ENCODE measurements around the gene SAMD4A.
"Not testable (repeated sequence)": the region's sequence is repeated elsewhere in the genome, so short reads cannot be mapped to it uniquely, and the experiment has no call there.

The SAMD4A gene

DNA sequence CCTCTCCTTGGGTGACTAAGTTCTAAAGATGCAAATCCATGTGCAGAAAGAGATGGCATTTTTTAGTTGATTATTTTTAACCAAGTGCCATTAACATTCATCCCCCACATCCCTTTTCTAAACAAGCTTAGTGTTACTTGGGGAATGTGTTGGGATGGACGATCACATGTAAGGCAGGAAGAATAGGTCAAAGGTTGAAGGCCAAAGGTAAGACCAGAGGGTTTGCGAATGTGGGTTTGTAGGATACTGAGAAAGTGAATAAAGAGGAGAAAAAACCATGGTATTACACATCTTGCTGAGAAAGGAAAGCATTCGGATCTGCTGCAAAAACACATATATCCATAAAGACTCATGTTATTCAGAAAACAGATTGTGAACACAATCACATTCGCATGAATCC is 224.1 kb downstream of the SAMD4A start:
- DNase-seq (ENCODE audit: low read depth in 3 of 3, low spot score in 1 of 3), result no peak

DNA sequence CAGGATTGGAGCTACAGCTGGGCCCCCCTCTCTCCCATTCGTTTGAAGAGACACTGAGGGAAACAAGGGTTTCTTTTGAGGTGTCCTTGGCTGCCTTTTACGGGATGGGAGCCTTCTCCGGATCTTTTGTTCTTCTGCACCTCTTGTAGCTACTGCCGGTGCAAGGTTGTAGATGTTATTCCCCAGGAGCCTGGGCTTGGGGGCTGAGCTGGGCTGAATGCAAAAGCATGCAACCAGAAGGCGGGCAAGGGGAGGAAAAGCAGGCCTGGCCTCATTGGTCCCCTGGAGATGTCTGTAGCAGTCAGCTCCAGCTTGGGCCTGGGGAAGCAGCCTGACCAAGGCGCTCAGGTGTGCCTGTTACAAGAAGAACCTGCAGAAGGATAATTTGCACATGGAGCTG is 225.4 kb downstream of the SAMD4A start:
- no peak for DNase-seq (ENCODE audit: low read depth in 3 of 3, low spot score in 1 of 3)

DNA sequence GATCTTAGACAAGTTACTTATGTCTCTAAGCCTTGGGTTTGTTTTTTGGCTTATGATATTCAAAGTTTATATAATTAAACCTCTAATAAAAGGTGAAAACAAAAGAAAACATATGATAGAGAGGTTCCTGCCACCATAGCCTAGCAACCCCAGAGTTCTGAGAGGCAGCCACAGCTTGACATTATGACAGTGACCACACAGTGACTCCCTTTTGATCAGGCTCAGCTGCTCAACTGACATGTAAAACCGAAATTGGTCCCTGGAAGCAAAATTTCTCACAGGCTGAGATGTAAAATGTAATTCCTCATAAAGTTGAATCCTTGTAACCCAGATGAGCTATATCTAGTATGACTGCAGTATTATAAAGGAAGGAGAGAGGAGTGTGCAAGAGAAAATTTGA is 227.2 kb downstream of the SAMD4A start:
- no peak for DNase-seq (ENCODE audit: low read depth in 3 of 3, low spot score in 1 of 3)

DNA sequence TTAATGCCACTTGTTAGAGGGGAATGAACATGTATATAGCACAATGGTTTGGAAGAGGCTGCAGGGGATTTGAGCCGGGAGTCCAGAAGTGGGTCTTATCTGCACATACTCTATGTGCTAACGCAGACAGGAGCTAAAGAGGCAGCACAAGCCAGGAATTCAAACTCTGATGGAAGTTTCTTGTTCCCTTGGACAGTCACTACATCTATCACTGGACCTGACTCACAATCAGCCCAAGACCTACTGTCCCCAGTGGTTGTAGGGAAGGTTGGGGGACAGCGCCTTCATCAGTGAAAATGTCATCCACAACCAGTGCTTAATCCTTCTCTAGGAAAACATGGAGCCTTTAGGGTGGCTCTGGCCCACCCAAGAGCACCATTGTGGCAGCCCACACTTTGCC is 227.9 kb downstream of the SAMD4A start:
- DNase-seq (ENCODE audit: low read depth in 3 of 3, low spot score in 1 of 3), result no peak

DNA sequence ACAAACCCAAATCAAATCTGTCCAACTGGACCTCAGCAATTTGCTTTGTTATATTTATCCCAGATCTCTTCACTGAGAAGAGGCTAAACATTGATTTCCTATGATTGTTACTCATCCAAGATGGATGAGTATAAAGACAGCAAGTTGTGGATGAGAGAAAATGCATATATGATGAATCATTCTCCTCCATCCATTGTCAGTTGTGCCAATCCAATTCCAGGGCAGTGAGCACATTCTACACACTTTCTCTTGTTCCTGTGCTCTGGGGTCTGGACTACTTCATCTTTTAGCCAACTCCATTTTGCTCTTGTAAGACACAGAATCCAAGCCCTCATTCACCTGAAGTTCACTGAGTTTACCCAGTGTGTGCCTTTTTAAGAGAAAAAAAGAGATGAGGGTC is 230.0 kb downstream of the SAMD4A start:
- DNase-seq (ENCODE audit: low read depth in 3 of 3, low spot score in 1 of 3), result no peak

DNA sequence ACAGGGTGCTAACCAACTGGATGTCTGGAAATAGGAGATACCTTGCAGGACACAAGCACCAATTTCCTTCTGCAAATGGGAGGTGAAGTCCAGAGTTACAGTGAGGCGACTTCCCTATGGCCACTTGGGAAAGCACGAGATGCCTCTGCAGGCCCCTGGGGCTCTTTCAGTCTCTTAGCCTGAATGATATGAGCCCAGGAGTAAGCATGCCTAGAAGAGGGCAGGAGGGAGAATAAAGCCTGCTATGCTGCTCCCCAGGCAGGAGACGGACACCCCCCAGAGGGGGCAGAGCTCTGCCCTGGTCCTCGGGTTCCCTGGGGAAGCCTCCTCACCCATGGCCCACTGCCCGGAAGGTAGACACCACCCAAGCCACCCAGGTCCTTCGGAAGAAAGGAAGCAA is 230.6 kb downstream of the SAMD4A start:
- DNase-seq (ENCODE audit: low read depth in 3 of 3, low spot score in 1 of 3), result no peak

DNA sequence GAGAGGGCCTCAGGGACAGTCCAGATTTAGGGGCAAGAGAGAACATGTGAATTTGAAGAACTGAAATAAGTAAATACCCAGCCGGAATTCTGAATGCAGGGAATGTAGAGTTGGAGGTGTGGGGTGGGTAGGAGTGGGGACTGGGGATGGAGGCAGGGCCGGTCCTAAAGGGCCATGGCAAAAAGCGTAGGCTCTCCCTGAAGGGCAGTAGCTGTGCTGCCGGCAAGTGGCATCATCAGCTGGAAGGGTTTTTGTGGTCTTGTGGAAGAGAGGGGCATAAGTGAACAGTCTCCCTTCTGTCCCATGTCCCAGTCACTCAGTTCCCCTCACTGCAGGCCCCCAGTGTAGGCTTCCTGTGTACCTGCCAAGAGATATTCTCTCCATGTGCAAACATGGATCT is 231.1 kb downstream of the SAMD4A start:
- DNase-seq (ENCODE audit: low read depth in 3 of 3, low spot score in 1 of 3), result no peak

DNA sequence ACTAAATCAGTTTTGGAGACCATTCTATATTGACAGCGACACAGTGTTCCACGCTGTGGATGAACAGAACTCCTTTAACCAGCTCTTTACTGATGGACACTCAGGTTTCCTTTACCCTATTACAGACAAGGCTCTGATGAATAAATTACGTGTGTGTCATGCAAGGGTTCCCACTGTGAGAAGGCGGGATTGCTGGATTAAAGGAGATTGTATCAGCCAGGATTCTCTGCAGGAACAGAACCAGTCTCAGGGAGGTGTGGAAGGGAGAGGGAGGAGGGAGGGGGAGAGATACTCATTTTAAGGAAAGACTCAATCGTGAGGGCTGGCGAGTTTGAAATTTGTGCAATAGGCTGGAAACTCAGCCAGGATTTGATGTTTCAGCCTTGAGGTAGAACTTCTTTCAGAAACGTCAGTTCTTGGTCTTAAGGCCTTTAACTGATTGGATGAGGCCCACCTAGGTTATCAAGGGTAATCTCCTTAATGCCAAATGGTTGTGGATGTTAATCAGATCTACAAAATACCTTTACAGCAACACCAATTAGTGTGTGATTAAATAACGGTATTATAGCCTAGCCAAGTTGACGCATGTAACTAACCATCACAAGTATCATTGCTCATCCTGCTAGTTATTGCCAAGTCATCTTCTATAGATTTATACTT is 231.7 kb downstream of the SAMD4A start:
- no peak for DNase-seq (ENCODE audit: low read depth in 3 of 3, low spot score in 1 of 3)

DNA sequence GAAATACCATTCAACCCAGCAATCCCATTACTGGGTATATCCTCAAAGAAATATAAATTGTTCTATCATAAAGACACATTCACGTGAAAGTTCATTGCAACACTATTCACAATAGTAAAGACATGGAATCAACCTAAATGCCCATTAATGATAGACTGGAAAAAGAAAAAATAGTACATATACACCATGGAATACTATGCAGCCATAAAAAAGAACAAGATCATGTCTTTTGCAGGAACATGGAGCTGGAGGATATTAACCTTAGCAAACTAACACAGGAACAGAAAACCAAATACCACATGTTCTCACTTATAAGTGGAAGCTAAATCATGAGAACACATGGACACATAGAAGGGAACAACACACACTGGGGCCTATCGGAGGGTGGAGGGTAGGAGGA is 234.6 kb downstream of the SAMD4A start:
- not testable (repeated sequence) for DNase-seq (ENCODE audit: low read depth in 3 of 3, low spot score in 1 of 3)

DNA sequence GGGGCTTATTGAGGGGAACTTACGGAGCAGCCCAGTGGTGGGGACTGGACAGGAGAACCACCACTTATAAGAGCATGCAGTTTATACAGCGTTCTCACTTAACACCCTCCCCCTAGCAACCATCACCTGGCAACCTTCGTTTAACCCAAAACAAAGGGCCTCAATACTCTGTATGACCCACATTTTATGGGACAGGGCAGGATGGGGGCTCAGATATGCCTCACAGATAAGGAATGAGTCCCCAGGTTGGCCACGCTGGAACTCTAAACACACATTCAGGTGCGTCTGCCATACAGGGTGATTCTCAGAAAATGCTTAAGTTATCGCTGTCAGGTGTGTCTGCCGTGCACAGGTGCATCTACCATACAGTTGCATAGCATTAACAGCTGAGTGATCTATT is 236.5 kb downstream of the SAMD4A start:
- no peak for DNase-seq (ENCODE audit: low read depth in 3 of 3, low spot score in 1 of 3)

DNA sequence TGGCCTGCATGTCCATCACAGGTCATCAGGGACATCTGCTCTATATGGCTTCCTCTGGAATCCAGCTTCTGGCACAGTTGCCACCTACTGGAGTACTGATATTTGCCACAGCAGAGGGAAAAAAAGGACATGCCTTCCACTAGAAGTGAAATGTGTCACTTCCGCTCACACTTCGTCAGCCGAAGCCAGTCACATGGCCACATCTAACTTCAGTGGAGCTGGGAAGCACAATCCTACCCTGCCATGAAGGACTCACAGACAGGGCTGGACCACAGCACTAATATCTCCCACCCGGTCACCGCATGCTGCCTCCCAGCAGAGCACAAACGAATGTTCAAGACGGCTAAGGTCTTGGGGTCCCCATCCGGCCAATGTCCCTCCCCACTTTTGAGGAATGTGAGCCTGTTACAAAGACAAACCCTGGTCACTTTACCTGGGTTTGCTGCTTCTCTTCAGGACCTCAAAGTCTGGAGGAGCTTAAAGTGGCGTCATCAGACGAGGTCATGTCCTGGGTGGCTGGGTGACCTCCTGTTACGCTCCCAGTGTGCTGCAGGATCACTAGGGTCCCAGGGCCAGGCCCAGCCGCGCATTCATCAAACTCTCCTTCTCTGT is 237.1 kb downstream of the SAMD4A start:
- DNase-seq (ENCODE audit: low read depth in 3 of 3, low spot score in 1 of 3), result no peak

DNA sequence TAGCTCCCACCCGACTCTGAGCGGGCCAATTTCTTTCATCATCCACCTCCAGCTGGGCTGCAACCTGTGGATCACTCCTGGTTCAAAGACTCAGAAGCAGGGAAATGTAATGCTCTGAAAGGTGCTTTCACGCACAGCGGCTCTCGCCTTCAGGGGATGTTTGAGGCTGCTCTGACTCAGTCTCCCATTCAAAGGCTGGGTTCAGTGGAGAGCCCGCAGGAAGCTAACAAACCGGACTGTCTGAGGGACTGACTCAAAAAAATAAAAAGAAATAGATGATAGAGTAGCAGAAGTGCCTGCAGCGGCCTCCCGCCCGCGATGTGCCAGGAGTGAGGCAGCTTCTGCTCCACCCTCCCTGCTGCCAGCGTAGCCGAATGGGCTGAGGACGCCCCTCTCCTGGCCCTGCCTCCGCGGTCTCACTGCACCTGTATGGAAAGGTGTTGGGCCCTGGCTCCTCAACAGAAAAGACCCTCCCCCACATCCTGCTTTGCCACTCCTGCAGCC is 237.7 kb downstream of the SAMD4A start:
- no peak for DNase-seq (ENCODE audit: low read depth in 3 of 3, low spot score in 1 of 3)

DNA sequence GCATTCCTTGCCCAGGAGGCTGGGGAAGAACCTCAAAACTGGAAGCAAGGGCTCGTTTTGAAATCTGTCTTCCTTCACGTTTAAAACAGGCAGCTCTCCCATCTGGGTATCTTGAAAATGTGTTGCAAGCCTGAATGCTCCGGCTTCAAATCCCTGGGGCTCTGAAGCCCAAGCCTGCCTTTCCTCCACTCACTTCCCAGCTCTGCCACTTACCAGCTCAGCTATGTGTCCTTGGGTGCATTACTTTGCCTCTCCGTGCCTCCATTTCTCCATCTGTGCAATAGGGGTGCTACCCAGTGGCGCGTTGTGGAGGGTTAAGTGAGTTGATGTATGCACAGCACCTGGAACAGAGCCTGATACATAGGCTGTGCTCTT is 238.1 kb downstream of the SAMD4A start:
- no peak for DNase-seq (ENCODE audit: low read depth in 3 of 3, low spot score in 1 of 3)

DNA sequence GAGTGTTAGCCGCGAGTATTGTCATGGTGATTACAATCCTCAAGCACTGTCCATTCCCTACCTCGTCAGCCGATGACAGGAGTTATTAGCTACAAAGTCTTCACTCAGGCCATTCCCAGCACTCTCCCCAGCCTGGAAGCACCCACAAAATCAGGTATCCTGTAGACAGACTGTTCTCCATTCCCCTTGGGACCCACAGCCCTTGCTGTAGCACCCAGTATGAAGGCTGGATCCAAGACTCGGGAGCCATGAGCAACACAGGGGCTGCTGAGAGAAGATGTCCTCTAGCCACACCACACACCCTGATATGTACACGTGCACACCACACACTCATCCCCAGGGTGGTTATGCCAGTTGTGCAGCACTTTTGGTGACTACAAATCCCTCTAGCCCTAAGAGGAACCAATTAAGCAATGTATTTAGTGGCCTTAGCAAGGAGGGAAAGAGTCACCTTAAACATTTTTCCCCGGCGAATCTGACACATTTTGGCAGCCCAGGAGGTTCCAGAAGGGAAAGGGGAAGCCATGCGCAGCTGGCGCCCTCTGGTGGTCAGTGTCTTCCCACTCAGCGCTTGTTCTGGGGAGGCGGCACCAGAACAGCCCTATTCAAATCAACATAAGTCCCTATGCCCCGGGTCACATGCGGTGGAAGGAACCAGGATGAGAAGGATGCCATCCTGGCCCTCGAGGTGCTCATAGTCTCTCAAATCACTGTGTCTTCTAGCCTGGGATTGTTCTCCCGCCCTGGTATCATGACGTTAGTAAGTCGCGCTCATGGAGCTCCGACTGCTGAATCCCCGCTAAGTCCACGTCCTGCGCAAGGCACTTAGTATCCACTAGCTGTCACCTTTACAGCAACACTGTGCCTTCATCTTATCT is 238.8 kb downstream of the SAMD4A start:
- DNase-seq (ENCODE audit: low read depth in 3 of 3, low spot score in 1 of 3), result peak; percentile 25 to 64 (median 40)

DNA sequence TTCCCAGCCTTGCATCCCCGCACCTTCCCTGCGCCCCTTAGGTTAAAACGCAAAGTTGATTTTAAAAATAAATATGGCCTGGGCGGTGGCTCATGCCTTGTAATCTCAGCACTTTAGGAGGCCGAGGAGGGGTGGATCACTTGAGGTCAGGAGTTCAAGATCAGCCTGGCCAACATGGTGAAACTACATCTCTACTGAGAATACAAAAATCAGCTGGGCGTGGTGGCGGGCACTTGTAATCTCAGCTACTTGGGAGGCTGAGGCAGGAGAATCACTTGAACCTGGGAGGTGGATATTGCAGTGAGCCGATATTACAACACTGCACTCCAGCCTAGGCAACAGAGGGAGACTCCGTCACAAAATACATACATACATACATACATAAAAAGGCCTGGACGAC is 239.7 kb downstream of the SAMD4A start:
- DNase-seq (ENCODE audit: low read depth in 3 of 3, low spot score in 1 of 3), result no peak

DNA sequence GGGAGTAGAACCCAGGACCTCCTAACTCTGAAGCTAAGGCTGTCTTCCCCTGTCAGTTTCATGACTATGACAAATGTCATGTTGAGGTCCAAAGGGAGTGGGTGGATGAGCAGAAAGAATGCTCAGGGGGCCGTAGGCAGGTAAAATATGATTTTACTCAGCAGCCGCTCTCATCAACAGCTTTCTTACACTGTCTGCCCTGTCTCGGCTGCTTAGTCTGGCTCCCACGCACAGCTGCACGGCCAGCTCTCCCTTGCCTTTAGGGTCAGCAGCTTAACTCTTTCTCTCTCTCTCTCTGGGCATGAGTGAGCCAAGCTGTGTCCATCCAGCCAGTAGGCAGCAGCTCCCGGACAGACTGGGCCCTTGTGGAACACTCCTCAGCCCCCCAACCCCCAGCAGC is 240.5 kb downstream of the SAMD4A start:
- DNase-seq (ENCODE audit: low read depth in 3 of 3, low spot score in 1 of 3), result no peak

DNA sequence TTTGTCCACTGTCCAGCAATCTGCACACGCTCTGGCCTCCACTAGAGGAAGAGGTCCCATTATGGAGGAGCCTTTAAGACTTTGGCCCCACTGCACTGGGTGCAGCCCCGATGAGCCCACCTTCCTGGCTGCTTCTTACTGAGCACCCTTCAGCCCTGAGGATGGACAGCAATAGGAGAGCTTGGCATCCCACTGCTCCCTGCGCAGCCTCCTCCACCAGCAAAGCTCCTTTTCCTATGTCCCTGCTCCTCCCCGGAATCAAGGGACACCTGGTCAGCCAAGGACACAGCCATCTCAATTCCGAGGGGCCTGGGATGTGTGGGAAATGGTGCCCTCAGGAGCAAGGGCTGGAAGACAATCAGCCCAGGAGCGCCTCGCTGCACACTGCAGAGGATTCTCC is 241.0 kb downstream of the SAMD4A start:
- DNase-seq (ENCODE audit: low read depth in 3 of 3, low spot score in 1 of 3), result no peak

DNA sequence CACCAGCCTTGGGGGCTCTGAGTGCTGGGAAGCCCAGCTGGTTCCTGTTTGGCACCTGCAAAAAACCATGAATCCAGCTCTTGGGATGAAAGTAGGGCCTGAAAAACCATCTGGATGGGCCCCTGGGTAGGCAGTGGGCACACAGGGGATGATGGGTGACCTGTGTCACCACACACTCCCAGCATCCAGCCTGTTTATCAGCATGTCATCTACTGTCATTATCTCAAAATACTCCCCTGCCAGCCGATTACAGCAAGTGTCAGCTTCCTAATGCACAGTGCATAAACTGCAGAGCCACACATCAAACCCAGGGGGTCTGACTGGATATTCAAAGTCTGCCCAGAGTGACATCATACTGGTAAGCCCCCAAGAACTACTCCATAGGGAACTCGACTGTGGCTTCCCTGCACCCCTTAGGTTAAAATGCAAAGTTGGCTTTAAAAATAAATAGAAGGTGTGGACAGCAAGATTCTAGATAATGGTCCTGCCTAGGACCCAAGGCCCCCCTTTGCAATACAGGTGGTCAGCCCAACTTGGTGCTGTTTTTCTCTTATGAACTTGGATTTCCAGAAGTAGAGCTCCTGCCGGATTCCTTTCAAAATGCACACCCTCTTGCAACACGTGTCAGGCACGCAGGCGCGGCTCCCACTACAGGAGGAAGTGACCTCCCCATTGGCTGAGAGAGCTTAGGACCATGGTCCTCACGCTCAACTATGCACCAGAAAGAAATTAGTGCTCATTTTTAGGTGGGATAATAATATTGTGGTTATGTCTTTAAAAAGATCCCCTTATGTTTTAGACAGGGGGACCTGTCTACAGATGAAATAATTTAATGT is 241.6 kb downstream of the SAMD4A start:
- DNase-seq (ENCODE audit: low read depth in 3 of 3, low spot score in 1 of 3), result no peak

DNA sequence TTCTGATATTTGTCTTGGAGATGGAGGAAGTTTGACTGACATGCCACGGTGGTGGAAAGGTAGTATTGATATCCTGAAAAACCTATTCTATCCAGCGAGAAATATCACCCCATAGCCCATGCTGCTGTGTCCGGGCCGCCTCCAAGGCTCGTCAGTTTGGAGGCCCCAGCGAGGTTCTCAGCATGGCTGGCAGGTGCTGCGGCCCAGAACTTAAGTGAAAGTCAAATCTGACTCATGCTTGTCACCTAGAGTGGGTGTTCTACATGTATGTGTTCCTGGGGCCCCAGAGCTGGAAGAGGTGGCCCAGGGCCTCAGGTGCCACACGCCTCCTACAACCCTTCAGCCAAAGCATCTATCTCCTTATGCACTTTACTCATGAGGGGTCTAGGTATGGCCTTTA is 242.8 kb downstream of the SAMD4A start:
- DNase-seq (ENCODE audit: low read depth in 3 of 3, low spot score in 1 of 3), result no peak

DNA sequence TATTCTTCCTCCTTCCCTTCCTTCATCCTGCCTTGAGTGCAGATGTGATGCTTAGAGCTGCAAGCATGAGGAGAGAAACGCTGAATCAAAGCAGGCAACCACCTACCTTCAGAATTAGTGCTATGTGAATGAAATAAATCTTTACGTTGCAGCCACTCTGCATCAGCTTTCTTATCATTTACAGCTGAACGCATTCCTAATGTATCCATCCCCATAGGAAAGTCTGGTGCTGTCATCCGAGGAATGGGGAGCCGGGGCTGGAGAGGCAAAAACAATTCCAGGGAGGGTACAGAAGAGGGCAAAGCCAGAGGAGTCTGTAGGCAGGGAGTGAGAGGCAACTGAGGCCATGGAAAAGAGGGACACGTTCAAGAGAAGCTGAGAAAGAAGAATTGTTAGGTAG is 245.7 kb downstream of the SAMD4A start:
- DNase-seq (ENCODE audit: low read depth in 3 of 3, low spot score in 1 of 3), result no peak

DNA sequence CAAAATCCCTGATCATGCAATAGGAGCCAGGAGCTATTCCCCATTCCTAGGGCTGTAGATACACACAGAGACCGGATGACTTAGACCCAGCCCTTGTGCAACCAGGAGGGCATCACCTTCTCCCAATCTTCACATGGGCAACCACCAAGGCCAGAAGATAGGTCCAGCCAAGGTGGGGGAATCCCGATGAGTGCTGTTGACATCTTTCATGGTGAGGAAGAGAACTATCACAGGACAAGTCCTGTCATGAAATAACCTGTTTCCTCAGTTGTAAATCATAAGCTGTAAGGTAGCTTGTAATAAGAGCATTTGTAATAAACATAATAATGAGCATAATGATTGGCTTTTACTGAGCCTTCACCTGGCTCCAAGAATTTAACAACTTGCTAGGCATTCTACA is 246.2 kb downstream of the SAMD4A start:
- no peak for DNase-seq (ENCODE audit: low read depth in 3 of 3, low spot score in 1 of 3)

Measured in stimulated activated CD4-positive, alpha-beta T cell treated with anti-CD3 and anti-CD28 coated beads, TNF-alpha, amount 100 ng/mL, for 1 hour (primary cell).